NOMO-1 treated with dmso at 0.1 percent for 144 hours (cell line): ENCODE measurements around the gene TMEM200A.

Experiments used
- DNase-seq: peaks from one replicate; lab custom pipeline; 2025; ENCODE audit not compliant: unreplicated experiment; lab: John Stamatoyannopoulos, UW

TMEM200A gene

GRCh38 chr6:130377371-130377770 lies 11.6 kb downstream of the TMEM200A start:
- no peak for DNase-seq

- no peak for DNase-seq
Observed at GRCh38 chr6:130377915-130378314, 12.1 kb downstream of the TMEM200A start.

- DNase-seq: no peak
Observed at GRCh38 chr6:130379223-130379622, 13.4 kb downstream of the TMEM200A start.

DNA sequence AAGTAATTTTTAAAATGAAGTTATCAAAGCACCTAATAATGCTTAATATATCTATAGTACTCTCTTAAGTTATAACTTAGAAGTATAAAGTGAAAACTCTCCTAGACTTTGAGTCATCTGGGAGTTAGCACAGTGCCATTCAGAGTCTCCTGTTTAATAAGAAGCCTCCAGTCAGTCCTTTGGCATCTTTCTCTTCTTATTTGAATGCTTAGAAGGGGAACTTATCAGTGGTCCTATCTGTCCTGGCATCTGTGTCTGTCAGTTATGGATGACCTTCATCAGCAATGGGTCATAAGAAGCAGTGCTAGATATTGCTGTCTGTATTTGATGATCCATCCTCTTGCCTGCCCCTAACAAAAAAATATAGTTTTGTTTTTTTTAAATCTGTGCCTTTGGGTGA lies 15.2 kb downstream of the TMEM200A start:
- no peak for DNase-seq

- DNase-seq: no peak
Observed at GRCh38 chr6:130381459-130382380, 15.9 kb downstream of the TMEM200A start.

DNA sequence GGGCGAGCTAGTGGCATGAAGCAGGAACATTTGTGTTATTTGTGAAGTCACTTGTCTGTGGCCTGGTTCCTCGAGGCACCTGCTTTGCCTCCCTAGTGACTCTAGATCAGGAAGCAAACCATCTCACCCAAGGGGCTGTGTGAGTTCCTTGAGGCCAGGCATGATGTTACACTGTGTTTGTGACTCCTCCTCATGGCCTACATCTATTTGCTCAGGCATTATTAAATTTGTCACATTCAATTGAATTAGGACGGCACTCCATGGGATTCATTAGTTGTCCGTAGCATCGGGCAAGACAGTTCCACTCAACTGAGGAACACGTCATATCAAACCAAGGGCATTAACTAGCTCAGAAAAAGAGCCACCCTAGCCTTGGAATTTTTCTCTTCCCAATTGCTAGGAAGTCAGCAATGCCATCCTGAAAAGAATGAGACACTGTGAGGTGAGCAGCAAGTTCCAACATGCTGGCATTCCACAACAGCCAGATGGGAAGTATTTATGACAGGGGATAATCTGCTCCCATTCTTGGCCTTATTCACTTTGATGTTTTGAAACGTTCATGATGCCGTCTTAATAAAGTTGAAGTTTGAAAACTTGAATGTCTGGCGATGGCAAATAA lies 17.2 kb downstream of the TMEM200A start:
- DNase-seq: no peak

DNA sequence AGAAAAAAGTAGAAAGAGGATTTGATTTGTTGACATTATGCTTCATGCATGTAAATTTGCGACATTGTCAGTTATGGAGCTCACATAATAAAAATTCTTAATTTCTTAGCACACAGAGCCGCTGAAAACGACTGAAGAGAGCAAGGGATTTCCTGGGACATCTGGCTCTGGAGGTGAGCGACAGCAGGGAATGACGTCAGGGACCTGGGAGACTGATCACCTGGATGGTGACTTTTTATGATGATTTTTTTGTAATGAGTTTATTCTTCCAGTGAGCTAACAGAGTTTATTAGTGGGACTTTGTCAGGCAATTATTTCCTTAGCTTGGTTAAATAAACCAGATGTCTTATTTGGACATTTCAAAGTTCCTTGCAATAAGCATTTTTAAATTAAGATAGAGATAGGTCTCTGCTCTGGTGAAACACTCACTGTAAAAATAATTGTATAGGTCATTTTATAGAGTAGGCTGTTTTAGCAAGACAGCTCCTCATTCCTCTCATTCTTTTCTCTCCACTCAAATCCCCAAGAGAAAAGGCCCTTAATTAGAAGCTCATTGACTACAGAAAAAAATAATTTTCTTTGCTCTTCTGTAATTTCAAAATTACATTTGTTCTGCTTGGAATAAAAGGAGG lies 19.4 kb downstream of the TMEM200A start:
- DNase-seq: no peak

DNA sequence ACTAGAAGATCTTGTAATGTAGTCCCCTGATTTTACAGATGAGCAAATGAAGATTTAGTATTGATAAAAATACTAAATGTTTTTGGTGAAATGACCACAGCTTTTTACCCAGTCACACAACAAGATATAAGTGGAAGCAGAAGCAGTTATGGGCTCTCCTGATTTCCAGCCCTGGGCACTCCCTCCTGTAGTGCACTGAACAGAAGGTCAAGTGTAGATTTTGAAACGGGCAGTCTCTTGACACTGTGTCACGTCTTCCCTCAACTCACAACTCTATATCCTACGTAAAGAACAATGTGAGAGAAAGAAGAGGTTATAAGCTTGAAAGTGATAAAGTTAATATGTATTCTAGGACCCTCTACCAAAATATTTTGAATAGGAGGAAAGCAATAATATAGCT lies 23.3 kb downstream of the TMEM200A start:
- DNase-seq: no peak

DNA sequence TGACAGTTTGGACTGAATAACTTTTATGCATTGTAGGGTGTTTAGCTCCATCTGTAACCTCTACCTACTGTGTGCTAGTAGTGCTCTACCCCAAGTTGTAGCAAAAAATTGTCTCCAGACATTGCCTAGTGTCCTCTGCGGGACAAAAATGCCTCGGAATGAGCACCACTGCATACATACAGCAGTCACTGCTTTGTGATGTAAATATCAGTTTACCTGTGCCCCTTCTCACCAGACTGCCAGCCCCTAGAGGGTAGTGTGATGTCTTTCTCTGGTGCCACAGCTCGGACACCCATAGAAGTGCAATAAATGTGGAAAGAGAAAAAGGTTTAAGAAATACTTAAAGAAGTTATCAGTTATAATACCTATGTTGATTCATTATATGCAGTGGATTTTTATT lies 25.1 kb downstream of the TMEM200A start:
- no peak for DNase-seq

DNA sequence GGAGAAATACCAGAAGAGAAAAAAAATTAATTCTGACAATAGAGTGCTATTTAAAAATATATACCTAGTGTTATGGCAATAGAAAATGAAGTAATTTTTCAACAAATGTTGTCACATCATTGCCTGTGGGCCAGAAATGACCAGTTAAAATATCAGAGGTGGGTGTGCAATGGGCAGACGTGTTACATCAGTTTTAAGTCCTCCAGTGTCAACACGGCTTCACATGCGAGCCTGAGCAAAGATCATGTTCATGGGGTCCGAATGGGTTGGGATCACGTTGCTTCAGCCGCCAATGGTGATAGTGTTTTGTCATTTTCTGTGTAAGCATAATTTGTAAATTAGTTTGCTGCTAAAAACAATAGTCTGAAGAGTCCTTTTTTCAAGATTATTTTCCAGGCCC lies 27.5 kb downstream of the TMEM200A start:
- DNase-seq: no peak

GRCh38 chr6:130394246-130394645 lies 28.4 kb downstream of the TMEM200A start:
- no peak for DNase-seq

DNA sequence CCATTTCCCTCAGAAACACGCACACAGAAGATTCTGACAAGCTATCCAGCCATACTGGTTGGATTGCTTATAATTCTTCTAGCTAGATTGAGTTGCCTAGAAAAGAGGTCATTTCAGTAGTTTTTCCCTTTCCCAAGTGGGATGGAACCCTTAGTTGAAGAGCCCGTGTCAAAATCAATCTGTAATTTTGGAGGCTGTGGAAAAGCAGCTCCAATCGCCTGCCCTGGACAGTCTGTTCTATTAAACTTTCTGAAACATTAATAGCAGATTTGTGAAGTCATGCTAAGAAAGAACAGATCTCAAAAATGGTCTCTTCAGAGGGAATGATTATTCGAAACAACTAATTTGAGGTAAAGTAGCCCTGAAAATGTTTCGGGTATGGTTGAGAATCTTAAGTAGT lies 29.3 kb downstream of the TMEM200A start:
- DNase-seq: no peak

- no peak for DNase-seq
Observed at GRCh38 chr6:130396722-130397121, 30.9 kb downstream of the TMEM200A start.

GRCh38 chr6:130405549-130405948 lies 39.7 kb downstream of the TMEM200A start:
- no peak for DNase-seq

DNA sequence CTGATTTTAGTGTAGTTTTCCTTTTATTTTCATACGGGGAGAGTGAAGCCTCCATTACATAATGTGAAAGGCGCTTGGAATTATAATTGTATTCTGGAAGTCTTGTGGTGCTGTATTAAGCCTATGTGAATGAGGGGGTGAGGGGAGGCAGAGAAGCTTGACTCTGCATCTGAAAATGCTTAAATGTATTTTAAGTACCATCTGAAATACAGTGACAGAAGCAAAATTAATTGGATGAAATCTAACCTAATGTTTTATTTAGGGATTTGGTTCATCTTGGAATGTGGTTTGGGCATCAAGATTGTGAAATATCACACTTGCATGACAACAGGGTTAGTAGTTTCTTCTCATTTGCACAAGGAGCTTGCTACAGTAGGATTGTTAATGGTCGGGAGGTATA lies 41.2 kb downstream of the TMEM200A start:
- no peak for DNase-seq

DNA sequence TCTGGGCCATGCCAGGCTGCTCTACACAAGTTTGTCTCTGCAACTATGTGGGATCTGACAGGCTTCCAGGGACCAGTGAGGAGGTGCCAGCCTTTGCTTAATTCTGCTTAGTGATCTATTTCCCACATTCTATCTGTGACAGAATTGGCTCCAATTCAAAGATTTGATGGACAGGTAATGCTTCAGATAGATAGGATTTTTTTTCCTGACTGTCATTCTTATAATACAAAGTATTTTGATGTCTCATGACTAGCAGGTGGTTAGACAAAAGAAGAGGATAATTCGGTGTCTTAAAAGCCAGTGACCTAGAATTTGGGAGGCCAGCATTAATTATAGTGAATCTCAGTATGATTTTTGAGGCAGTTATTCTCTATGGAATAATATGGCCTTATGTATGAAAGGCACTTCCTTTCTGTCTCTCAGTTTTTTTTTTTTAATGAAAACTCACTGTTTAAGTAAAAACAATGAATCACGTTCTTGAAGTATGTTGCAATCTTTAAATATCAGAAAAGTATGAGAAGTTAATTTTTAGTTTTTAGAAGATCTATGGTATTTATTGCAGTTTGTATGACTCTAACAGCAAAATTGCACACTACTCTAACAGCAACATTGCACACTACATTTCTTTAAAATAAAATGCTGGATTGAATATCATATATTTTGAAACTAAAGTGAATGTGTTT lies 43.7 kb downstream of the TMEM200A start:
- no peak for DNase-seq

- no peak for DNase-seq
Observed at GRCh38 chr6:130411481-130411880, 45.7 kb downstream of the TMEM200A start.

GRCh38 chr6:130412556-130413290 lies 46.9 kb downstream of the TMEM200A start:
- DNase-seq: no peak

- DNase-seq: no peak
Observed at GRCh38 chr6:130417951-130418350, 52.1 kb downstream of the TMEM200A start.

DNA sequence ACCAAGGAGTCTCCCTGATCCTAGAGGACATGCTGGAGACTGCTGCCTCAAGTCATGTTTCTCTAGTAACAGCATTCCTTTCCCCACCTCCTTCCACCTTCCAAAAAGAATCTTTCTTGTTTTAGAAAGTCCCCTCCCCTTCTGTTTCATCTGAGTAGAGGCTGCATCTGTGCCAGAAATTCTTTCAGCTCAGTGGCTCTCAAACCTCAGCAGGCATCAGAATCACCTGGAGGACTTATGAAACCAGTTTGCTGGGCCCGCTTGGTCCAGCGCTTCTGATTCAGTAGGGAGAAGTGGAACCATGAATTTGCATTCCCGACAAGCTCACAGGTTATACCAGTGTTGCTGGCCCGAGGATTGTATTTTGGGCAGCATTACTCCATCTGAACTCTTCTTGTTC lies 55.1 kb downstream of the TMEM200A start:
- DNase-seq: no peak

GRCh38 chr6:130421585-130421984 lies 55.8 kb downstream of the TMEM200A start:
- DNase-seq: no peak
